Spinal cord (tissue), 10 donors: ENCODE measurements around the gene PPP5C. TPM values are rescaled to one million over a fixed set of nuclear protein-coding genes. Genes with fewer than 3 reads are reported as not detected.
A peak's percentile ranks its signal among the peaks of the same experiment; 100 is the strongest.

Experiments
- DNase-seq, 6 donors: peaks; one replicate each; pipeline versions ENCODE4 v3.0.0 to v3.0.0-alpha.2; 2013 to 2015; ENCODE audit warnings: low spot score in 6 of 6, low read depth in 4 of 6
- H3K27ac ChIP-seq: one replicate; pipeline ENCODE4 v1.5.1; 2013; ENCODE audit warnings: low read depth, low read length, control low read depth
- H3K27me3 ChIP-seq: one replicate; pipeline ENCODE4 v1.6.1; 2013; ENCODE audit warnings: low read length; ENCODE audit not compliant: control insufficient read depth, insufficient read depth
- H3K36me3 ChIP-seq: one replicate; pipeline ENCODE4 v1.6.1; 2013; ENCODE audit warnings: low read length; ENCODE audit not compliant: control insufficient read depth, insufficient read depth
- H3K4me1 ChIP-seq: one replicate; pipeline ENCODE4 v1.6.1; 2013; ENCODE audit warnings: low read length; ENCODE audit not compliant: control insufficient read depth, insufficient read depth
- H3K4me3 ChIP-seq: one replicate; pipeline ENCODE4 v1.5.1; 2013; ENCODE audit warnings: low read depth, low read length, control low read depth
- H3K9me3 ChIP-seq: one replicate; pipeline ENCODE4 v1.6.1; 2013; ENCODE audit warnings: low read length; ENCODE audit not compliant: control insufficient read depth, insufficient read depth
- WGBS: methylation state at CpG from one replicate; pipeline ENCODE4 v1.1.5; 2013; ENCODE audit warnings: missing lambda C conversion rate; ENCODE audit not compliant: insufficient coverage; 5-methylcytosine and 5-hydroxymethylcytosine counted together
- polyA plus RNA-seq, 2 donors: library from polyadenylated mRNA; unstranded; fragments of 120-200 nt; gene quantifications; one replicate each; pipeline ENCODE4 v1.2.1, GENCODE V29; 2013; ENCODE audit not compliant: insufficient read length in 2 of 2
- total RNA-seq, 2 donors: library from RNA; depleted of rRNA in 1 of 2; stranded (reverse); fragments of 120-200 nt in 1 of 2; fragments of >200 nt in 1 of 2; gene quantifications; one replicate each; pipeline versions ENCODE4 v1.2.3 to v1.2.4, GENCODE V29; 2013 to 2014
- donor health status: healthy.

The PPP5C gene
- total and polyA plus RNA-seq, 4 donors, result 52.5 to 158 (median 110) TPM

DNA sequence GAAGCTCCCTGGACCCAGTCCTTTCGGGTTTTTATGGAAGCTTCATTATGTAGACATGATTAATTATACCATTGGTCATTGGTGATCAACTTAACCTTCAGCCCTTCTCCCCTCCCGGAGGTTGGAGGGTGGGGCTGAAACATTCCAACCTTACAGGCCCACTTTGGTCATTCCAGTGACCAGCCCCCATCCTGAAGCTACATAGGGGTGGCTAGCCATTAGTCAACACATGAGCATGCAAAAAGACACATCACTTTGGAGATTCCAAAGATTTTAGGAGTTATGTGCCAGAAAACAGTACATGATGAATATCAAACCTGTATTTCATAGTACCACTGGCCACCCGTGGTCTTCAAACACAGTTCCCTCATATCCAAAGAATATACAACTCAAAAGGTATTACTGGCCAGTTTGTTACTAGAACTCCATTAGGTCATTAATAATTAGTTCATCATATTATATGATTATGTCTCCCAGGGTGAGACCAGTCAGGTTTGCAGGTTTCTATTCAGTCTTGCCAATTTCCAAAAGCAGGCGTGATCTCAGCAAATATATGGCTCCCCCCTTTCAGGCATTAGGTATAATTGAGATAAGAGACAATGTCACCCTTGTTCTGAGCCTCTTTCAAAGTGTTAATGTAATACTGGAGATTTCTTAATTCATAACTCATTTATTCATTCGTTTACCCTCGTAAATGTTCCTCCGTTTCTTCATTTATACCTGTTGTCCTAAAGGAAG, 11.1 kb downstream of the PPP5C start:
- Histone ChIP-seq H3K27ac (no peak overlapping the region), H3K4me3 (no peak overlapping the region), H3K27me3 (no peaks in the 10 kb centered on the region), H3K4me1 (no peaks in the 10 kb centered on the region), H3K9me3 (no peaks in the 10 kb centered on the region), H3K36me3 (peaks cover 52% of the 10 kb centered on the region)
- no peak for DNase-seq
- no CpG with 5 or more reads among the region's 7 CpGs for WGBS

DNA sequence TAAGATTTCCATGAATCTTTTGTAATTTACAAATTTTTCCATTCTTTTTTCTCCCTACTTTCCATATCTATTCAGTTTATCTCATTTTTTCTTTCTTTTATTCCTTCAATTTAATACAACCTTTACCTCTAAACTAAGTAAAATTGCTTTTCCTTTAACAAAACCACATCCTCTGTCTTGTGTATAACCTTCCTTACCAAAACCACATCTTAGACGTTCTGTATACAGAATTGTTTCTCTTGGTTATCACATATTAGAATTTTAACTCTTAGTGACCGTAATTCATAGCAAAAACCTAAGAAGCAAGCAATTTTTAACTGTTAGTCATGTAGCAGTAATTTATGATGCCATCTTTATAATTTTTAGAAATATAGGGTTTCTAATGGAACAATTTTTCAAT, 15.0 kb downstream of the PPP5C start:
- Histone ChIP-seq H3K36me3 (peaks cover 32% of the 10 kb centered on the region), H3K27ac (no peak overlapping the region), H3K27me3 (no peaks in the 10 kb centered on the region), H3K9me3 (no peaks in the 10 kb centered on the region), H3K4me1 (no peaks in the 10 kb centered on the region), H3K4me3 (no peak overlapping the region)
- DNase-seq, result no peak
- no CpG with 5 or more reads among the region's 2 CpGs for WGBS

DNA sequence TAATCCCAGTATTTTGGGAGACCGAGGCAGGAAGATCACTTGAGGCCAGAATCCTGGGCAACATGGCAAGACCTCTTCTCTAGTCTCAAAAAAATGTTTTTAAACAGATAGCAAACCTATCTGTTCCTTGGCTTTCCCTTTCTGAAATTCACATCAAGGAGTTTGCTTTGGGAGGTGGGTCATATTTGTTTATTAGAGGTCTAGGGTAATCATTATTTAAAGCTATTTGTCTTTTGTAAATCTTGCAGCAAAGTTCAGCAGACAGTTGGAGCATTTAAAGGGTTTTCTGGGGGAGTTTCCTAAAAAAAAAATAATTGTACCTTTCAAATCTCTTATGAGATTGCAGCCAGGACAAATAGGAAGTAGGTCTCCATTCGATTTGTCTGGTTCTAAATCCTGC, 17.5 kb downstream of the PPP5C start:
- H3K4me1 ChIP-seq, result no peaks in the 10 kb centered on the region
- peaks cover 31% of the 10 kb centered on the region for H3K36me3 ChIP-seq
- H3K9me3 ChIP-seq, result no peaks in the 10 kb centered on the region
- WGBS, result 100% methylated on average over 1 of the region's 2 CpGs
- H3K4me3 ChIP-seq, result no peak overlapping the region
- H3K27me3 ChIP-seq, result no peaks in the 10 kb centered on the region
- DNase-seq, result no peak
- no peak overlapping the region for H3K27ac ChIP-seq

DNA sequence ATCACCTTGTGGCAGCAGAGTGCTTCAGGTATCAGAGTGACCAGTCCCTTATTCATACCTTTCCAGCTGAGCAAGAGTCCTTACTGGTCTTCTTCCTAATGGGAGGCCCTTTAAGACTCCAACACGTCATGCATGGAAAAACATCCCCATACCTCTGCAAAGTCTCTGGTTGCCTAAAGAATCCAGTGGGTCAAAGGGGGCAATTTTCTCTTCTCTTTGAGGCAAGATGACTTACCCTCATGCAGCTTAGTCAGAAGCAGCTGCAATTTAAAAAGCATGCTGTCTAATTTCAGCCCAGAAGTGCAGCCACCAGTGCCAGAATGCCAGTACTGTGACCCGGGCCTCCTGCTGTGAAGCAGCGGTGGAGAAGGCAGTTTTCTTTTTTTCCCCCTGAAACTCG, 18.7 kb downstream of the PPP5C start:
- DNase-seq, result no peak
- peaks cover 31% of the 10 kb centered on the region for H3K36me3 ChIP-seq
- H3K27ac ChIP-seq, result no peak overlapping the region
- H3K9me3 ChIP-seq, result no peaks in the 10 kb centered on the region
- no peaks in the 10 kb centered on the region for H3K4me1 ChIP-seq
- H3K4me3 ChIP-seq, result no peak overlapping the region
- no peaks in the 10 kb centered on the region for H3K27me3 ChIP-seq
- 44% methylated on average over 3 of the region's 4 CpGs for WGBS

DNA sequence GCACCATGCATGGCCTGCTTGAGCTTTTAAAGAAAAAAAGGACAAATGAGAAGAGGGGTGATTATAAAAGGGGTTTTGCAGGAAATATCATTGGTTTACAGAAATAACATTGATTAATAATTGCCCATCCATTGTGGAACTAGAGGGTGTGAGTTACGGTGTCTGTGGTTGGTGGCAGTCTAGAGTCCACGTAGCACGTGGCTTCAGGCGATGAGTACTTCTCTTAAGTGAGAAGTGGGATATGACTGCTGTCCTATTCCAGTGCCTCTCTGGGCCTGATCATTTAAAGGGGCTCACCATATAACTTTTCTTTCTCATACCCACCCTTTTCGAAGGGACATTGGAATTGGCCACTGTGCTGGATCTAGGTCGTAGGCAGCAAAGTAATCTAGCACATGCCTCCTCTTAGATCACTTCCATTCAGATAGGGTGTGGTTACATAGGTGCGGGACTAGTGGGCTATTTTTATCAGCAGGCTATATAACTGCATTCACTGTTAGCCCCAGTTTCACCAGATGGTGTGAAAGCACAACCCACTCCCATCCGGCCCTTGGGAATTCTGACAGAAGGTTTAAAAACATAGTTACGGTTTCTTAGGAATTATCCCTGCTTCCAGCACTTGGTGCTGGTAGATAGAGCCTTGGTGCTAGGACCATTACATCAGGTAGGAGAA, 19.9 kb downstream of the PPP5C start:
- H3K27ac ChIP-seq, result no peak overlapping the region
- peaks cover 40% of the 10 kb centered on the region for H3K36me3 ChIP-seq
- WGBS, result no CpG with 5 or more reads among the region's 9 CpGs

DNA sequence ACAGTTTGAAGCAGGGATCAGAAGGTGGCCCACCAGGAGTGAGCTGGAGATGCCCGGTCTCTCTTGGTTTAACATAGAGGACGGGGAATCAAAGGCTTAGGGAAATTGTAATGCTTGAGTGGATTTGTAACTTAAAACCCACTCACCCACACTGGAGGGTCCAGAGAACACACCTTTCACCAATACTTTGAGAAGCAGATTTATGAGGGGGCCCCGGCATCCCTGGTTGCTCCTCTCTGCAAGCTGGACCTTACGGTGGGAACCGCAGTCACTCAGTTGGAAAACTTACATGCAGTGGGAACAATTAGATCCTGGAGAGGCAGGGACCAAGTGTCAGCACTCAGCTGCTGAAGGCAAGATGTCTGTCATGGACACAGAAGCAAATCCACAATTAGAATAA, 20.5 kb downstream of the PPP5C start:
- Histone ChIP-seq H3K4me1 (no peaks in the 10 kb centered on the region), H3K9me3 (no peaks in the 10 kb centered on the region), H3K27ac (no peak overlapping the region), H3K4me3 (no peak overlapping the region), H3K36me3 (peaks cover 45% of the 10 kb centered on the region), H3K27me3 (no peaks in the 10 kb centered on the region)
- WGBS, result 80% methylated on average over 3 of the region's 5 CpGs
- DNase-seq, result no peak

More for the DNA sequence above, 19.9 kb downstream of the PPP5C start:
- Histone ChIP-seq H3K4me3 (no peak overlapping the region), H3K4me1 (no peaks in the 10 kb centered on the region), H3K27me3 (no peaks in the 10 kb centered on the region), H3K9me3 (no peaks in the 10 kb centered on the region)
- DNase-seq, result peak in 2 of 6 donors; percentile 26 to 35

DNA sequence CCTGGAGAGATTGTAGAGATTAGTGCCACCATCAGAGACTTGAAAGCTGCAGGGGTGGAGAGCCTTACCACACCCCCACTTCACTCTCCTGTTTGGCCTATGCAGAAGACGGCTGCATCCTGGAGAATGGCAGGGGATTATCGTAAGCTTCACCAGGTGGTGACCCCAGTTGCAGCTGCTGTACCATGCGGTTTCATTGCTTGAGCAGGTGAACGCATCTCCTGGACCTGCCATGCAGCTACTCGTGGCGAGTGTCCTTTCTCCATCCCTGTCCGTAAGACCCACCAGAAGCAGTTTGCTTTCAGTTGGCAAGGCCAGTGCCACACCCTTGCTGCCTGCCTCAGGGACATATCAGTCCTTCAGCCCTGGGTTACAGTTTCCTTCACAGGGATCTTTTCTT, 21.2 kb downstream of the PPP5C start:
- H3K27me3 ChIP-seq, result no peaks in the 10 kb centered on the region
- H3K36me3 ChIP-seq, result peaks cover 47% of the 10 kb centered on the region
- DNase-seq, result no peak
- peaks cover 6% of the 10 kb centered on the region for H3K4me1 ChIP-seq
- H3K4me3 ChIP-seq, result no peak overlapping the region
- 92% methylated on average over 7 of the region's 7 CpGs for WGBS
- no peak overlapping the region for H3K27ac ChIP-seq
- H3K9me3 ChIP-seq, result no peaks in the 10 kb centered on the region

DNA sequence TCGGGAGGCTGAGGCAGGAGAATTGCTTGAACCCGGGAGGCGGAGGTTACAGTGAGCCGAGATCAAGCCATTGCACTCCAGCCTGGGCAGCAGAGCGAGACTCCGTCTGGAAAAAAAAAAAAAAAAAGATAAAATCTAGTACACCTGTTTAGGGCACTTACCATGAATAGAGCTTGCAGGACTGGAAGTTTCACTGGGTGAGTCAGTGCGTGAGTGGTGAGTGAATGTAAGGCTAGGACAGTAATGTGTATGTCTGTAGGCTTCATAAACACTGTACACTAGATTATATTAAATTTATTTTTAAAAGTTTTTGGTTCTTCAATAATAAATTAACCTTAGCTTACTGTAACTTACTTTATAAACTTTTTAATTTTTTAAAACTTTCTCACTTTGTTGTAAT, 22.9 kb downstream of the PPP5C start:
- 100% methylated on average over 3 of the region's 7 CpGs for WGBS
- Histone ChIP-seq H3K27me3 (no peaks in the 10 kb centered on the region), H3K4me1 (peaks cover 20% of the 10 kb centered on the region), H3K36me3 (peaks cover 52% of the 10 kb centered on the region), H3K4me3 (no peak overlapping the region), H3K9me3 (no peaks in the 10 kb centered on the region), H3K27ac (no peak overlapping the region)
- DNase-seq, result no peak

DNA sequence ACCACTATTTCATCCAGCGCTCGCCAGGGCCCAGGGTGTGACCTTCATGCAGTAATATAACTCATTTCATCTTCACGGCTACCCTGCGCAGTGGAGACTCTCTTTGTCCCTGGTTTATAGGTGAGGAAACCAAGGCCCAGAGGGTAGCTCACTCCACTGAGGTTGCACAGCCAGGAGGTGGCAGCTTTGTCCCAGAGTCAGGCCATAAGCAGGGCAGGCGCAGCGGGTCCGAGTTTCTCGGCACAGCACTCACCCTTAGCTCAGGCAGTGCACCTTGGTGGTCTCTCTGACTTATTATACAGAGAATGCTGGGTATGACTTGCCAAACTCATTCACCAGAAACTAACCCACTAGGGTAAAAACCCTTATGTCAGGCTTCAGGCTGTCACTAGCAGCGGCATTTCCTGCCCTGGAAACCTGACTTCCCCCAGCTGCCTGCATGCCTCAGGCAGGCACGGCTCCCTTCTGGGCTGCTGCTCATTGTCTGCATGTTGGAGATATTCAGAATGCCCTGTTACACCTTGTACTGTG, 24.5 kb downstream of the PPP5C start:
- Histone ChIP-seq H3K4me3 (no peak overlapping the region), H3K27me3 (no peaks in the 10 kb centered on the region), H3K4me1 (peaks cover 20% of the 10 kb centered on the region), H3K9me3 (no peaks in the 10 kb centered on the region), H3K36me3 (peaks cover 61% of the 10 kb centered on the region), H3K27ac (no peak overlapping the region)
- no peak for DNase-seq
- WGBS, result 69% methylated on average over 8 of the region's 10 CpGs
